HEK293 (cell line): ENCODE measurements around the gene PCBP3.
"Not testable (repeated sequence)": the region's sequence is repeated elsewhere in the genome, so short reads cannot be mapped to it uniquely, and the experiment has no call there.

Experiments used
- CTCF ChIA-PET: fragments of 350-600 bp; formaldehyde crosslinking; extraction: SDS; loops from one replicate; lab custom pipeline; 2021; ENCODE audit warnings: antibody characterized with exemption; lab: Yijun Ruan, JAX
- POLR2A ChIA-PET: fragments of 300-600 bp; formaldehyde crosslinking; extraction: SDS; loops from one replicate; lab custom pipeline; 2020; ENCODE audit warnings: antibody characterized with exemption, inconsistent platforms; lab: Yijun Ruan, JAX
- H3K27ac ChIP-seq: fragments of 200-500 bp; sonication (Bioruptor generic); 2 replicates; pipeline ENCODE4 v1.5.1; 2014; ENCODE audit warnings: low read depth, low read length, control low read depth, inconsistent platforms; ENCODE audit errors: extremely low read depth
- H3K36me3 ChIP-seq, 2 experiments: fragments of 200-500 bp in 1 of 2; sonication (Bioruptor generic) in 1 of 2; 1 replicate in 1 of 2; 2 replicates in 1 of 2; pipeline ENCODE4 v1.5.1; 2014 to 2017; ENCODE audit warnings: inconsistent platforms in 2 of 2, low read length in 2 of 2; ENCODE audit not compliant: control insufficient read depth in 2 of 2, insufficient read depth in 1 of 2
- H3K4me1 ChIP-seq: fragments of 200-500 bp; sonication (Bioruptor generic); 2 replicates; pipeline ENCODE4 v1.5.1; 2014; ENCODE audit warnings: mild to moderate bottlenecking, low read length, inconsistent platforms; ENCODE audit not compliant: control insufficient read depth, insufficient read depth
- H3K4me3 ChIP-seq: 2 replicates; pipeline ENCODE4 v1.5.1; 2011; ENCODE audit warnings: low read depth, mild to moderate bottlenecking, control low read depth, low read length, moderate library complexity
- H3K9me3 ChIP-seq: fragments of 200-500 bp; sonication (Bioruptor generic); 2 replicates; pipeline ENCODE4 v1.5.1; 2014; ENCODE audit warnings: low read depth, low read length, inconsistent platforms; ENCODE audit not compliant: control insufficient read depth, insufficient read depth
- EGR2 ChIP-seq: fragments of 450-650 bp; formaldehyde crosslinking; IDR thresholded peaks from 2 replicates; pipeline ENCODE4 v1.5.1; 2016; ENCODE audit warnings: low read depth, missing biosample characterization, missing genetic modification characterization
- GLI2 ChIP-seq: fragments of 450-650 bp; formaldehyde crosslinking; IDR thresholded peaks from 2 replicates; pipeline ENCODE4; 2017; ENCODE audit warnings: missing biosample characterization, missing genetic modification characterization, low read depth, borderline replicate concordance
- KLF8 ChIP-seq: fragments of 450-650 bp; formaldehyde crosslinking; IDR thresholded peaks from 2 replicates; pipeline ENCODE4 v1.5.1; 2016; ENCODE audit warnings: missing biosample characterization, missing genetic modification characterization
- ZIC2 ChIP-seq: fragments of 450-650 bp; formaldehyde crosslinking; IDR thresholded peaks from 2 replicates; pipeline ENCODE4 v1.5.1; 2016; ENCODE audit warnings: missing biosample characterization, missing genetic modification characterization
- ZNF138 ChIP-seq: fragments of 450-650 bp; formaldehyde crosslinking; IDR thresholded peaks from 2 replicates; pipeline ENCODE4 v1.5.1; 2016; ENCODE audit warnings: missing biosample characterization, missing genetic modification characterization, borderline replicate concordance
- ZNF48 ChIP-seq: fragments of 450-650 bp; formaldehyde crosslinking; IDR thresholded peaks from 2 replicates; pipeline ENCODE4 v1.5.1; 2016; ENCODE audit warnings: missing biosample characterization, missing genetic modification characterization
- ZNF514 ChIP-seq: fragments of 450-650 bp; formaldehyde crosslinking; IDR thresholded peaks from 2 replicates; pipeline ENCODE4 v1.5.1; 2016; ENCODE audit warnings: missing biosample characterization, missing genetic modification characterization
- ZNF600 ChIP-seq: fragments of 450-650 bp; formaldehyde crosslinking; IDR thresholded peaks from 2 replicates; pipeline ENCODE4 v1.5.1; 2016; ENCODE audit warnings: missing biosample characterization, missing genetic modification characterization
- ZNF624 ChIP-seq: fragments of 450-650 bp; formaldehyde crosslinking; IDR thresholded peaks from 2 replicates; pipeline ENCODE4 v1.5.1; 2017; ENCODE audit warnings: missing biosample characterization, missing genetic modification characterization
- ZNF768 ChIP-seq: fragments of 450-650 bp; formaldehyde crosslinking; IDR thresholded peaks from 2 replicates; pipeline ENCODE4 v1.5.1; 2018; ENCODE audit warnings: missing biosample characterization, mild to moderate bottlenecking, missing genetic modification characterization
- ZNF843 ChIP-seq: fragments of 450-650 bp; formaldehyde crosslinking; IDR thresholded peaks from 2 replicates; pipeline ENCODE4 v1.5.1; 2016; ENCODE audit warnings: missing biosample characterization, missing genetic modification characterization

PCBP3 gene

DNA sequence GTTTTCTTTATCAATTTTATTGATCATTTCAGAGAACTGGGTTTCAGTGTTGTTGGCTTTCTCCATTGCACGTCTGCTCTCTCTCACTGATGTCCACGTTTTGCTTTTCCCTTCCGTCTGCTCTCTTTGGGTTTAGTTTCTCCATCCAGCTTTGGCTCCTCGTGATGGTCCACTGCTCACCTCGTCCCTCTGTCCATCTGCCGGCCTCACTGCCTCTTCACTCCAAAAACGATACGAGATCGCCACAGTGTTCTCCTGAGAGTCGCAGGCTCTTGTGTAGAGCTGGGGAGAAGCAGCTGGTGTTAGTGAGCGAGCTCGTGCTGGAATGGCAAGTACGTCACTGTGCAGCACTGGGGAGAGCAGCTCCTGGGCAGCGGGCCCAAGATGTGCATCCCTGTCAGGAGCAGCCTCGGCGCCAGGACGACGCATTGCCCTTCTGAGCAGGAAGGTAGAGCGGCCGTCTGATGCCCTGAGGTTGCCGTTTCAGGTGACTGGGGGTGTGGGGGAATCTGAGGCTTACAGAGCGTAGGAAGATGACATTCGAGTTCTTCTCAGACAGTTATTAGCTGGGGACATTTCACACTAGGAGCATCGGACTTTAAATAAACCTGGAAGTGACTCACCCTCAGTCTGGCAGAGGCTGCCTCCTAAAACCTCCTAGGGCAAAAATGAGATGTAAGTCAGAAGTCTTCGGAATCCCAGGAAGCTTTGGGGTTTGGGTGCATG, 31.4 kb upstream of the PCBP3 start:
- POLR2A ChIA-PET, result interaction anchor here (1.1 kb wide), 1 partner anchor 40 kb away, joined by 3 read pairs; no protein-coding TSS in a partner anchor
- CTCF ChIA-PET, result interaction anchor here (1.0 to 2.1 kb wide), 2 partner anchors 16 to 201 kb away, joined by 3 to 8 read pairs; no protein-coding TSS in a partner anchor

DNA sequence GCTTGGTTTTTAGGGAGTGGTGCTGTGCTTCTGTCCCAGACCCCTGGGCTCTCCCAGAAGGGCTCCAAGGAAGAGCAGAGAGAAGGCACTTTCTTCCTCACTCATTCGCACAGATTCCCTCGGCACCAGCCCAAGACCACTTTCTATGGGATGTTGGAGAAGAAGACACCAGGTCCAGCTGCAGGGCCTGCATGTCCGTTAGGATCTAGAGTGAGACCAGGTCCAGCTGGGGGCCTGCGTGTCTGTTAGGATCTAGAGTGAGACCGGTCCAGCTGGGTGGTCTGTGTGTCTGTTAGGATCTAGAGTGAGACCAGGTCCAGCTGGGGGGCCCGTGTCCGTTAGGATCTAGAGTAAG, 30.9 kb upstream of the PCBP3 start:
- H3K9me3 ChIP-seq, H3K4me1 ChIP-seq, H3K27ac ChIP-seq, H3K36me3 ChIP-seq, H3K4me3 ChIP-seq: not testable (repeated sequence)
- ChIA-PET CTCF (interaction anchor here (2.1 kb wide), 1 partner anchor 16 kb away, joined by 8 read pairs; no protein-coding TSS in a partner anchor), POLR2A (interaction anchor here (1.1 kb wide), 1 partner anchor 40 kb away, joined by 3 read pairs; no protein-coding TSS in a partner anchor)

More for the DNA sequence above, 31.4 kb upstream of the PCBP3 start:
- H3K36me3 ChIP-seq, result no peaks in the 10 kb centered on the region
- no peaks in the 10 kb centered on the region for H3K4me1 ChIP-seq
- H3K27ac ChIP-seq, result no peak overlapping the region
- no peaks in the 10 kb centered on the region for H3K9me3 ChIP-seq
- TF ChIP-seq ZNF768 (tag by site-specific recombination) (no peak), ZNF600 (tag by site-specific recombination) (peak; percentile 63)
- H3K4me3 ChIP-seq, result no peak overlapping the region

DNA sequence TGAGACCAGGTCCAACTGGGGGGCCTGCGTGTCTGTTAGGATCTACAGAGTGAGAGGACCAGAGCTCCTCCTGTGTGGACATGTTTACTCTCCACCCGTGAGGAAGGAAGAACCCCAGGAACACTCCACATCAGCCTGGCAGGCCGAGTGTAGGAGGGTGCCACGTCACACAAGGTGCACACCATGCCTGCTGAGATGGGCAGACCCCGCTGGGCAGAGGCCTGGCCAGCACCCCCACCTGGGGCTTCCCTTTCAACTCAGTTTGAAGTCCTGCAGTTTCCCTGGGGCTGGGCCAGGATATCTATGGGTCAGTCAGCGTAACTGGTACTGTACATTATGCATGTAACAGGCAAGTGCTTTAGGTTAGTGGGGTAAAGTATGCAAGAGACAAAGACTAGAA, 30.1 kb upstream of the PCBP3 start:
- POLR2A ChIA-PET, result interaction anchor here (1.1 kb wide), 1 partner anchor 41 kb away, joined by 3 read pairs; no protein-coding TSS in a partner anchor
- Histone ChIP-seq H3K27ac (no peak overlapping the region), H3K9me3 (no peaks in the 10 kb centered on the region), H3K4me3 (no peak overlapping the region), H3K4me1 (peaks cover 11% of the 10 kb centered on the region; the same call in 1 of the 2 replicates), H3K36me3 (no peaks in the 10 kb centered on the region)
- TF ChIP-seq ZNF624 (no peak), ZNF843 (tag by site-specific recombination) (no peak), ZNF48 (no peak), ZIC2 (tag by site-specific recombination) (peak; percentile 100)
- CTCF ChIA-PET, result no interaction called here

DNA sequence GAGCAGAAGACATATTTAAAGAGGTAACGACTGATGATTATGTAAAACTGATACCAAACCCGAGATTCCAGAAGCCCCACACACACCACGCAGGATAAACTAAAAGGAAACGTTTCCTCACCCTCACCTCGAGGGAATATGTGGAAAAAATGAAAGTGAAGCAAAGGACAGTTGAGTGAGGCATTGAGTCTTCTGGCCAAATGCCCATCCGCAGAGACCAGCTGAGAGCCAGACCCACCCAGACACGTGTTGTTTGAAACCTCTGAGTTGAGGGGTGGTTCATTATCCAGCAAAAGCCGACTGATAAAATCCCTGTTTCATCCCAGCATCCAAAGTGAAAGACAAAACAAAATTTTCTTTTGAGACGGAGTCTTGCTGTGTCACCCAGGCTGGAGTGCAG, 29.6 kb upstream of the PCBP3 start:
- Histone ChIP-seq H3K27ac (no peak overlapping the region), H3K9me3 (no peaks in the 10 kb centered on the region), H3K4me1 (peaks cover 15% of the 10 kb centered on the region; the same call in 1 of the 2 replicates), H3K36me3 (no peaks in the 10 kb centered on the region), H3K4me3 (no peak overlapping the region)
- TF ChIP-seq ZNF514 (no peak), ZNF138 (tag by site-specific recombination) (no peak), KLF8 (tag by site-specific recombination) (no peak)
- CTCF ChIA-PET, result no interaction called here
- POLR2A ChIA-PET, result no interaction called here

DNA sequence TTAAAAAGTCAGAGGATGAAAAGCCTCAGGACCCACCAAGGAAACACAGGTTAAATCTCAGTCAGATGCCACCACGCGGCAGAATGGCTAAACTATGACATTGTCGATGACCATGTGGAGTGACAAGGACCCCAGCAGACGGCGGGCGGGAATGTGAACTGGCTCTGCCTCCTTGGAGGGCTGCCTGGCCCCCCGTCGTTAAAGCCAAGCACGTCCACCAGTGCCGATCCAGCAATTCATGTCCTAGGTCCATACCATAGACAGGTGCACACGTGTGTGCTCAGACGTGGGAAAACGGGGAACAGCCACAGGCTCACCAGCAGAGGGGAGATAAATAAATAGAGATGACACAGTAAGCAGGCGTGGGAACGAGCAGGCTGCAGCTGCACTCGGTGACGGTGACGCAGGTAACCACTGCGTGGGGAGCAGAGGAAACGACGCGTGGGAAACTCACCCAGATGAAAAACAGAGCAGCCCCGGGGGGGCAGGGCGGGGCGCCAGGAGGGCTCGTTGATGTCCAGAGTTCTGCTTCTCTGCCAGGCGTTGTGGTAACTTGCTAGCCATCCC, 28.3 kb upstream of the PCBP3 start:
- peaks cover 15% of the 10 kb centered on the region; the same call in 1 of the 2 replicates for H3K4me1 ChIP-seq
- no peaks in the 10 kb centered on the region for H3K9me3 ChIP-seq
- CTCF ChIA-PET, result interaction anchor here (0.7 kb wide), 1 partner anchor 176 kb away, joined by 4 read pairs; no protein-coding TSS in a partner anchor
- 0 out of 2 replicates have a peak, but pooled peaks have one; percentile 6 for TF ChIP-seq EGR2
- no peak for TF ChIP-seq GLI2 (tag by site-specific recombination)
- H3K4me3 ChIP-seq, result no peak overlapping the region
- H3K36me3 ChIP-seq, result no peaks in the 10 kb centered on the region
- POLR2A ChIA-PET, result no interaction called here
- no peak overlapping the region for H3K27ac ChIP-seq
